Psoas muscle (tissue), 8 donors: ENCODE data around the gene JPH3. TPM values are rescaled to one million over a fixed set of nuclear protein-coding genes. Genes with fewer than 3 reads are reported as not detected.

Experiments
- ATAC-seq, 4 donors: fragments of 200-7000 bp; cut with Tn5 transposase; one replicate each; pipeline ENCODE4 v1.9.1; 2020; ENCODE audit warnings: moderate library complexity in 3 of 4, mild to moderate bottlenecking in 2 of 4
- DNase-seq, 2 donors: peaks; one replicate each; pipeline ENCODE4 v3.0.0-alpha.2; 2020
- H3K27ac ChIP-seq: fragments of 200-600 bp; one replicate; pipeline ENCODE4 v1.8.0; 2022
- H3K27me3 ChIP-seq, 3 donors: fragments of 200-600 bp in 1 of 3; one replicate each; pipeline versions ENCODE4 v1.6.1 to v1.8.0; 2013 to 2022; ENCODE audit warnings: low read length in 2 of 3, mild to moderate bottlenecking in 2 of 3, moderate library complexity in 1 of 3; ENCODE audit not compliant: insufficient read depth in 3 of 3
- H3K36me3 ChIP-seq, 2 donors: fragments of 200-600 bp in 1 of 2; one replicate each; pipeline versions ENCODE4 v1.6.1 to v1.8.0; 2013 to 2022; ENCODE audit warnings: low read depth in 1 of 2, mild to moderate bottlenecking in 1 of 2, moderate library complexity in 1 of 2; ENCODE audit not compliant: insufficient read depth in 1 of 2
- H3K4me1 ChIP-seq: fragments of 200-600 bp; one replicate; pipeline ENCODE4 v1.8.0; 2022
- H3K4me3 ChIP-seq: fragments of 200-600 bp; one replicate; pipeline ENCODE4 v1.8.0; 2022; ENCODE audit warnings: mild to moderate bottlenecking
- H3K9me3 ChIP-seq: fragments of 200-600 bp; one replicate; pipeline ENCODE4 v1.8.0; 2022
- WGBS, 3 donors: extraction: QIAGEN DNeasy Blood & Tissue Kit; methylation state at CpG; one replicate each; pipeline versions ENCODE4 v1.1.6 to v1.1.7; 2013; 5-methylcytosine and 5-hydroxymethylcytosine counted together
- intact Hi-C, 2 donors: fragments of 100-400 bp; cut with DNase I; formaldehyde crosslinking; loops; one replicate each; pipeline versions ENCODE4 v1.11.0 to v1.14.2; 2022
- polyA plus RNA-seq, 3 donors: library from polyadenylated mRNA; stranded (reverse); fragments of 200-250 nt; gene quantifications; one replicate each; pipeline ENCODE4 v1.2.3, GENCODE V29; 2013
- total RNA-seq, 4 donors: library from RNA; stranded (reverse); fragmentation: NEBNext Ultra II Directional in 2 of 4; extraction: Animal tissue kit (Norgen Biotek cat#: 25700) in 2 of 4; gene quantifications; one replicate each; pipeline versions ENCODE4 v1.2.1 to v1.2.4, GENCODE V29; 2021 to 2023
- TF ChIP-seq, protein P1 (sequence below): fragments of 200-600 bp; IDR thresholded peaks from one replicate; pipeline ENCODE4 v1.8.0; 2022; ENCODE audit warnings: antibody characterized with exemption
- donor health status: healthy with polysubstance abuse.
- donor health status: DM: no; HTN: no; CAD: no; lungs with moderate emphysema.
- donor health status: Bipolar disorder and iron deficiency.
- donor health status: healthy.
- donor health status: DM: yes; HTN: yes; CAD: no.
- donor health status: DM: no; HTN: no; CAD: no.
- donor health status: DM: no; HTN: no; CAD: no.
- donor health status: DM: yes; HTN: yes; CAD: no.

JPH3 gene
- total and polyA plus RNA-seq, 7 donors = 0.03 to 0.13 (median 0.04) TPM; not detected in 2

DNA sequence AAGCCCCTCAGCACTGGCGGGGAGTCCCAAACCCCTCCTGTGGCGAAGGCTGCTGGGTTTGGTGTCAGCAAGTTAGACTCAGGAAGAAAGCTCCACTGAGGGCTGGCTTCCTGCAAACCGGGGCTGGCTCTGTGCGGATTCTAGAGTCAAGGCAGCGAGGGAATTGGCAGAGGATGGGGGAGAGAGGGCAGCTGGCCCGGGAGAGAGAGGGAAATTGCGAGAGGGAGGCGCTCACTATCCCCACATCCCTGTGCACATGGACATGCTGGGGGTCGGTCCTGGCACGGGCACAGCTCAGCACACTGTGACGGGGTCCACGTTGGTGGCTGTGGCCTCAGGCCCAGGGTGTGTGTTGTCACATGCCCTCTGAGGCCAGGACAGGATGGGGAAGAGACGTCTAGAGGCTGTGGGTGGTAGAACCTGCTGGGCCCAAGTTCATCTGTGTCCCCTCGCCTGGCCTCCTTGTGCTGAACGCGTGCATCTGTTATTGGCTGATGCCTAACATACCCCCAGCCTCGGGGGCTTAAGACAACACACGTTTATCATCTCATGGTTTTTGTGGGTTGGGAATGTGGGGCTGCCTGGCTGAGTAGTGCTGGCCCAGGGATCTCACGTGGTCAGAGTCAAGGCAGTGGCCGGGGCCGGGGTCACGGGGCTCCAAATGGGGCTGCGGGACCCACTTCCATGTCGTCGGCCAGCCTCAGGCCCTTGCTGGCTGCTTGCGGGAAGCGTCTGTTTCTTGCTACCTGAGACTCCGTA lies 16.7 kb upstream of the JPH3 start:
- no peaks in the 10 kb centered on the region for H3K36me3 ChIP-seq
- DNase-seq (no peak), ATAC-seq (no peak)
- H3K27ac ChIP-seq = no peak overlapping the region
- TF ChIP-seq, protein P1, sequence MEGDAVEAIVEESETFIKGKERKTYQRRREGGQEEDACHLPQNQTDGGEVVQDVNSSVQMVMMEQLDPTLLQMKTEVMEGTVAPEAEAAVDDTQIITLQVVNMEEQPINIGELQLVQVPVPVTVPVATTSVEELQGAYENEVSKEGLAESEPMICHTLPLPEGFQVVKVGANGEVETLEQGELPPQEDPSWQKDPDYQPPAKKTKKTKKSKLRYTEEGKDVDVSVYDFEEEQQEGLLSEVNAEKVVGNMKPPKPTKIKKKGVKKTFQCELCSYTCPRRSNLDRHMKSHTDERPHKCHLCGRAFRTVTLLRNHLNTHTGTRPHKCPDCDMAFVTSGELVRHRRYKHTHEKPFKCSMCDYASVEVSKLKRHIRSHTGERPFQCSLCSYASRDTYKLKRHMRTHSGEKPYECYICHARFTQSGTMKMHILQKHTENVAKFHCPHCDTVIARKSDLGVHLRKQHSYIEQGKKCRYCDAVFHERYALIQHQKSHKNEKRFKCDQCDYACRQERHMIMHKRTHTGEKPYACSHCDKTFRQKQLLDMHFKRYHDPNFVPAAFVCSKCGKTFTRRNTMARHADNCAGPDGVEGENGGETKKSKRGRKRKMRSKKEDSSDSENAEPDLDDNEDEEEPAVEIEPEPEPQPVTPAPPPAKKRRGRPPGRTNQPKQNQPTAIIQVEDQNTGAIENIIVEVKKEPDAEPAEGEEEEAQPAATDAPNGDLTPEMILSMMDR = no peak
- WGBS, 3 donors = 42 to 48% (median 43%) methylated on average over 25 to 28 of the region's 28 CpGs
- H3K4me3 ChIP-seq = no peak overlapping the region
- no peaks in the 10 kb centered on the region for H3K9me3 ChIP-seq
- H3K27me3 ChIP-seq = peaks cover 0 to 23% (median 2%) of the 10 kb centered on the region in 3 donors
- intact Hi-C loops = no loop called here
- peaks cover 10% of the 10 kb centered on the region for H3K4me1 ChIP-seq

DNA sequence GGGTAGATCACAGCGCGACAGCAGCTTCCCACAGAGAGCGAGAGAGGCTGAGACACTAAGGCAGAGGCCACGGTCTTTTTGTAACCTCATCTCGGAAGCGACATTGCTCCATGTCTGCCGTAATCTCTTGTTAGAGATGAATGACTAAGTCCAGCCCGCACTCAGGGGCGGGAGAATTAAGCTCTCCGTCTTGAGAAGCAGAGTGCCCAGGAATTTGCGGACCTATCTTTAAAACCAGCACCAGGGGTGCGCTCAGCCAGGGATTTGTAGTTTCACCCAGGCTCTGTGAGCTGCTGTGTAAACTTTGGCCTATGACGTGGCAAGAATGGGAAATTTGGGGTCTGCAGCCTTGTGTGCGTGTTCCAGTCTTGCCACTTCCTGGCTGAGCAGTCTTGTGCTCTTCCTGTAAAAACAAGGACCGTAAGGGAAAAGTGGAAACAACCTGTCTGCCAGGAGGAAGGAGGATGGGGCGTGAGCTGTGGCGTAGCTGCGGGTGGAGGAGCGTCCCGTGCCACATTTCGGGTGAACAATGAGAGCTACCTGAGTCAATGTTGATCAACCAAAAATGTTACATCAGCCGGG lies 16.0 kb upstream of the JPH3 start:
- Histone ChIP-seq H3K27me3 (peaks cover 0 to 29% (median 2%) of the 10 kb centered on the region in 3 donors), H3K27ac (no peak overlapping the region), H3K4me1 (peaks cover 10% of the 10 kb centered on the region), H3K4me3 (no peak overlapping the region), H3K36me3 (no peaks in the 10 kb centered on the region), H3K9me3 (no peaks in the 10 kb centered on the region)
- TF ChIP-seq, protein P1 = no peak
- intact Hi-C loops = no loop called here
- DNase-seq (no peak), ATAC-seq (no peak)
- 63 to 64% (median 64%) methylated on average over 22 of the region's 22 CpGs for WGBS, 3 donors

DNA sequence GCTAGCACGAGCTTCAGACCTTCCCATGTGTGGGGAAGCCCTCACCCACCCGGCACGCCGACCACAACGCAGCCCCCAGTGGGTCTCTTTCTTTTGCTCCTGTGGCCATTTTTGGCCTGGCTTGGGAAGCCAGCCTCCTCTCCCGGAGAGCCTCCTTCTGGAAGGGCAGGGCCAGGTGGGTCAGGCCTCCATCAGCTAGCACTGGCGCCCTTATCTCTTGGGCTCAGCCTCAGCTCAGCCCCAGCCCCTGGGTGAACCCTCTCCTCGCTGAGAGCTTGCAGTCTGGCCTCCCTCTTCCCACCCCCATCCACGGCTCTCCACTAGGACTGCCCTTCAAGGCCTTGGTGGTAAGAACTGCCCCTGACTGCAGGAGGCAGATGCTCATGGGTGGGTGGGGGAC lies 14.7 kb upstream of the JPH3 start:
- intact Hi-C loops = loop anchor here (2.0 kb wide), 2 partner anchors 49 to 181 kb away; no protein-coding TSS in a partner anchor
- 85 to 89% (median 87%) methylated on average over 9 of the region's 9 CpGs for WGBS, 3 donors

DNA sequence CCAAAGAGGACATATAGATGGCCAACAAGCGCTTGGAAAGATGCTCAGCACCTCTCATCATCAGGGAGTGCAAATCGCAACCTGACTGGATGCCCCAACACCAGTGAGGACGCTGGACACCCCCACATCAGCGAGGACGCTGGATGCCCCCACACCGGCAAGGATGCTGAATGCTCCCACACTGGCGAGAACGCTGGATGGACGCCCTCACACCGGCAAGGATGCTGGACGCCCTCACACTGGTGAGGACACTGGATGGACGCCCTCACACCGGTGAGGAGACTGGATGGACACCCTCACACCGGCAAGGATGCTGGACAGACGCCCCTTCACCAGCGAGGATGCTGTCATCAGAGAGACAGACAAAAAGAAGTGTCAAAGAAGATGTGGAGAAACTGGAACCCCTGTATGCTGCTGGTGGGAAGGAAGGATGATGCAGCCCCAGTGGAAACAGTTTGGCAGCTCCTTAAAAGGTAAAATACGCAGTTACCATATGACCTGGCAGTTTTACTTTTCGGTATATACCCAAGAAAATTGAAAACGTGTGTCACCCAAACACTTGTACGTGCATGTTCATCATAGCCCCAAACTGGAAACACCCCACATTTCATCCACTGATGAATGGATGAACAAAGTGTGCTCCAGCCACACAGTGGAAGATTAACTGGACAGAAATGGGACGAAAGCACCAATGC lies 10.1 kb upstream of the JPH3 start:
- peaks cover 5% of the 10 kb centered on the region for H3K4me1 ChIP-seq
- no peaks in the 10 kb centered on the region for H3K9me3 ChIP-seq
- TF ChIP-seq, protein P1 = no peak
- ATAC-seq (no peak), DNase-seq (no peak)
- 73 to 76% (median 74%) methylated on average over 21 of the region's 21 CpGs for WGBS, 3 donors
- intact Hi-C loops = loop anchor here (2.0 to 5.0 kb wide), 2 partner anchors 43 to 175 kb away; partner anchors contain the start of gene KLHDC4 (in 1 of the 2)
- peaks cover 0 to 32% (median 0%) of the 10 kb centered on the region in 3 donors for H3K27me3 ChIP-seq
- no peak overlapping the region for H3K4me3 ChIP-seq
- no peaks in the 10 kb centered on the region for H3K36me3 ChIP-seq
- no peak overlapping the region for H3K27ac ChIP-seq

More for the DNA sequence above, 14.7 kb upstream of the JPH3 start:
- Histone ChIP-seq H3K27me3 (peaks cover 0 to 40% (median 2%) of the 10 kb centered on the region in 3 donors), H3K36me3 (no peaks in the 10 kb centered on the region), H3K27ac (no peak overlapping the region), H3K4me3 (no peak overlapping the region), H3K9me3 (no peaks in the 10 kb centered on the region), H3K4me1 (peaks cover 5% of the 10 kb centered on the region)
- ATAC-seq (no peak), DNase-seq (no peak)
- TF ChIP-seq, protein P1 = no peak
